Stimulated activated CD4-positive, alpha-beta T cell treated with anti-CD3 and anti-CD28 coated beads, Interleukin-15, amount 100 ng/mL, for 24 hours (primary cell): ENCODE measurements around the gene ASTN1.

Experiments used
- DNase-seq: peaks from one replicate; pipeline ENCODE4 v3.0.0-alpha.2; 2020

The ASTN1 gene

GRCh38 chr1:177164380-177165068 is at the start of gene ASTN1:
ASTN1 (minus strand) TSS chr1:177164712; CDS start chr1:177164676, 36 bp downstream.
- DNase-seq, result no peak

- DNase-seq, result no peak
Measured at GRCh38 chr1:177211231-177211630, 46.7 kb upstream of the ASTN1 start.

GRCh38 chr1:177210071-177210470 is 45.6 kb upstream of the ASTN1 start:
- DNase-seq, result no peak

GRCh38 chr1:177209357-177209756 is 44.8 kb upstream of the ASTN1 start:
- DNase-seq, result no peak

GRCh38 chr1:177208920-177209319 is 44.4 kb upstream of the ASTN1 start:
- no peak for DNase-seq

- no peak for DNase-seq
Measured at GRCh38 chr1:177206831-177207355, 42.4 kb upstream of the ASTN1 start.

GRCh38 chr1:177200290-177200689 is 35.8 kb upstream of the ASTN1 start:
- no peak for DNase-seq

GRCh38 chr1:177198243-177198642 is 33.7 kb upstream of the ASTN1 start:
- no peak for DNase-seq

GRCh38 chr1:177190308-177190970 is 25.9 kb upstream of the ASTN1 start:
- DNase-seq, result no peak

GRCh38 chr1:177186639-177187038 is 22.1 kb upstream of the ASTN1 start:
- no peak for DNase-seq

- DNase-seq, result no peak
Measured at GRCh38 chr1:177185209-177185608, 20.7 kb upstream of the ASTN1 start.

GRCh38 chr1:177183836-177184235 is 19.3 kb upstream of the ASTN1 start:
- no peak for DNase-seq

GRCh38 chr1:177181631-177182291 is 17.2 kb upstream of the ASTN1 start:
- DNase-seq, result peak; percentile 60

GRCh38 chr1:177181280-177181630 is 16.7 kb upstream of the ASTN1 start:
- DNase-seq, result no peak

- no peak for DNase-seq
Measured at GRCh38 chr1:177174921-177175634, 10.6 kb upstream of the ASTN1 start.

GRCh38 chr1:177173976-177174375 is 9.5 kb upstream of the ASTN1 start:
- no peak for DNase-seq

GRCh38 chr1:177172866-177173265 is 8.4 kb upstream of the ASTN1 start:
- no peak for DNase-seq

- DNase-seq, result no peak
Measured at GRCh38 chr1:177172272-177172671, 7.8 kb upstream of the ASTN1 start.

GRCh38 chr1:177171536-177172123 is 7.1 kb upstream of the ASTN1 start:
- no peak for DNase-seq

GRCh38 chr1:177170756-177171535 is 6.4 kb upstream of the ASTN1 start, which contains the start of gene BRINP2:
BRINP2 (plus strand) TSS chr1:177170958; CDS start chr1:177229877, 58,919 bp downstream.
- peak; percentile 5 for DNase-seq

GRCh38 chr1:177165069-177165439 is 542 bp upstream of the ASTN1 start:
- DNase-seq, result no peak

- no peak for DNase-seq
Measured at GRCh38 chr1:177163844-177164379, 600 bp downstream of the ASTN1 start.
